IPS DF 6.9 (cell line): ENCODE results near the gene CFTR.

Experiments used
- DNase-seq: peaks from one replicate; pipeline ENCODE4 v3.0.0-alpha.2; 2013; ENCODE audit warnings: low read depth, low spot score
- H3K27ac ChIP-seq: one replicate; pipeline ENCODE4 v1.5.1; 2013; ENCODE audit warnings: low read length, control low read depth
- H3K27me3 ChIP-seq: 2 replicates; pipeline ENCODE4 v1.6.1; 2013; ENCODE audit warnings: mild to moderate bottlenecking, low read length; ENCODE audit not compliant: control insufficient read depth, insufficient read depth
- H3K36me3 ChIP-seq: 2 replicates; pipeline ENCODE4 v1.6.1; 2013; ENCODE audit warnings: low read length; ENCODE audit not compliant: control insufficient read depth, insufficient read depth
- H3K4me1 ChIP-seq: 2 replicates; pipeline ENCODE4 v1.6.1; 2013; ENCODE audit warnings: low read length; ENCODE audit not compliant: control insufficient read depth, insufficient read depth
- H3K4me3 ChIP-seq: 2 replicates; pipeline ENCODE4 v1.5.1; 2013; ENCODE audit warnings: mild to moderate bottlenecking, low read length
- H3K9me3 ChIP-seq: 2 replicates; pipeline ENCODE4 v1.6.1; 2013; ENCODE audit warnings: low read length, inconsistent platforms; ENCODE audit not compliant: control insufficient read depth, insufficient read depth
- WGBS: extraction: QIAGEN DNeasy Blood & Tissue Kit; methylation state at CpG from one replicate; pipeline ENCODE4 v1.1.7; 2013; ENCODE audit warnings: mixed read lengths, missing lambda C conversion rate; ENCODE audit not compliant: insufficient read length, insufficient coverage; 5-methylcytosine and 5-hydroxymethylcytosine counted together

The CFTR gene

GRCh38 chr7:117606132-117606531 is 126.3 kb downstream of the CFTR start:
- no CpG with 5 or more reads among the region's 3 CpGs for WGBS
- H3K36me3 ChIP-seq = no peaks in the 10 kb centered on the region

GRCh38 chr7:117610396-117610795 is 130.6 kb downstream of the CFTR start:
- no peaks in the 10 kb centered on the region for H3K36me3 ChIP-seq
- H3K4me3 ChIP-seq = no peak overlapping the region
- H3K4me1 ChIP-seq = no peaks in the 10 kb centered on the region; the same call in 1 of the 2 replicates
- H3K27ac ChIP-seq = no peak overlapping the region
- DNase-seq = no peak
- no CpG with 5 or more reads among the region's 2 CpGs for WGBS
- no peaks in the 10 kb centered on the region for H3K27me3 ChIP-seq
- no peaks in the 10 kb centered on the region for H3K9me3 ChIP-seq

More at GRCh38 chr7:117606132-117606531, 126.3 kb downstream of the CFTR start:
- Histone ChIP-seq H3K27me3 (no peaks in the 10 kb centered on the region), H3K4me3 (no peak overlapping the region), H3K27ac (no peak overlapping the region), H3K4me1 (no peaks in the 10 kb centered on the region), H3K9me3 (no peaks in the 10 kb centered on the region)
- no peak for DNase-seq

- no peak for DNase-seq
- H3K4me3 ChIP-seq = no peak overlapping the region
- no CpG with 5 or more reads among the region's 3 CpGs for WGBS
- H3K9me3 ChIP-seq = no peaks in the 10 kb centered on the region
- no peaks in the 10 kb centered on the region; the same call in 1 of the 2 replicates for H3K4me1 ChIP-seq
- H3K27me3 ChIP-seq = no peaks in the 10 kb centered on the region
- H3K27ac ChIP-seq = no peak overlapping the region
- no peaks in the 10 kb centered on the region for H3K36me3 ChIP-seq
Measured at GRCh38 chr7:117612637-117613036, 132.8 kb downstream of the CFTR start.

GRCh38 chr7:117616694-117617093 is 136.9 kb downstream of the CFTR start:
- no peaks in the 10 kb centered on the region for H3K36me3 ChIP-seq
- no peaks in the 10 kb centered on the region for H3K4me1 ChIP-seq
- no peaks in the 10 kb centered on the region for H3K27me3 ChIP-seq
- no peaks in the 10 kb centered on the region for H3K9me3 ChIP-seq
- no peak for DNase-seq
- no peak overlapping the region for H3K27ac ChIP-seq
- no CpG with 5 or more reads among the region's 1 CpG for WGBS
- no peak overlapping the region for H3K4me3 ChIP-seq

GRCh38 chr7:117619681-117620080 is 139.9 kb downstream of the CFTR start:
- no peaks in the 10 kb centered on the region for H3K36me3 ChIP-seq
- DNase-seq = no peak
- no peaks in the 10 kb centered on the region for H3K9me3 ChIP-seq
- H3K27me3 ChIP-seq = no peaks in the 10 kb centered on the region
- H3K27ac ChIP-seq = no peak overlapping the region
- H3K4me3 ChIP-seq = no peak overlapping the region
- no peaks in the 10 kb centered on the region for H3K4me1 ChIP-seq

GRCh38 chr7:117621075-117621618 is 141.3 kb downstream of the CFTR start:
- H3K36me3 ChIP-seq = no peaks in the 10 kb centered on the region
- H3K4me3 ChIP-seq = no peak overlapping the region
- H3K27me3 ChIP-seq = no peaks in the 10 kb centered on the region
- no peak for DNase-seq
- no peak overlapping the region for H3K27ac ChIP-seq
- H3K9me3 ChIP-seq = no peaks in the 10 kb centered on the region
- H3K4me1 ChIP-seq = no peaks in the 10 kb centered on the region
- no CpG with 5 or more reads among the region's 2 CpGs for WGBS

- H3K9me3 ChIP-seq = no peaks in the 10 kb centered on the region
- H3K27ac ChIP-seq = no peak overlapping the region
- no CpG with 5 or more reads among the region's 4 CpGs for WGBS
- DNase-seq = no peak
- H3K4me3 ChIP-seq = no peak overlapping the region
- H3K36me3 ChIP-seq = no peaks in the 10 kb centered on the region
- H3K27me3 ChIP-seq = no peaks in the 10 kb centered on the region
- H3K4me1 ChIP-seq = no peaks in the 10 kb centered on the region
Measured at GRCh38 chr7:117623606-117624005, 143.8 kb downstream of the CFTR start.

GRCh38 chr7:117630501-117630900 is 150.7 kb downstream of the CFTR start:
- no peak for DNase-seq
- Histone ChIP-seq H3K27me3 (no peaks in the 10 kb centered on the region), H3K4me1 (no peaks in the 10 kb centered on the region), H3K36me3 (no peaks in the 10 kb centered on the region), H3K9me3 (no peaks in the 10 kb centered on the region), H3K4me3 (no peak overlapping the region), H3K27ac (no peak overlapping the region)
- no CpG with 5 or more reads among the region's 4 CpGs for WGBS

GRCh38 chr7:117630907-117631564 is 151.2 kb downstream of the CFTR start:
- no peaks in the 10 kb centered on the region for H3K27me3 ChIP-seq
- H3K4me3 ChIP-seq = no peak overlapping the region
- no peak for DNase-seq
- WGBS = no CpG with 5 or more reads among the region's 1 CpG
- H3K4me1 ChIP-seq = no peaks in the 10 kb centered on the region
- H3K36me3 ChIP-seq = no peaks in the 10 kb centered on the region
- no peak overlapping the region for H3K27ac ChIP-seq
- H3K9me3 ChIP-seq = no peaks in the 10 kb centered on the region

- Histone ChIP-seq H3K4me3 (no peak overlapping the region), H3K4me1 (no peaks in the 10 kb centered on the region), H3K27ac (no peak overlapping the region), H3K27me3 (no peaks in the 10 kb centered on the region), H3K9me3 (no peaks in the 10 kb centered on the region), H3K36me3 (no peaks in the 10 kb centered on the region)
- WGBS = no CpG with 5 or more reads among the region's 3 CpGs
- no peak for DNase-seq
Measured at GRCh38 chr7:117631652-117632051, 151.8 kb downstream of the CFTR start.

- DNase-seq = no peak
- Histone ChIP-seq H3K27me3 (no peaks in the 10 kb centered on the region), H3K9me3 (no peaks in the 10 kb centered on the region), H3K36me3 (no peaks in the 10 kb centered on the region), H3K27ac (no peak overlapping the region), H3K4me1 (no peaks in the 10 kb centered on the region), H3K4me3 (no peak overlapping the region)
- no CpG with 5 or more reads among the region's 2 CpGs for WGBS
Measured at GRCh38 chr7:117637937-117638336, 158.1 kb downstream of the CFTR start.
